ENCODE data around the gene ZNF239.
A peak's percentile ranks its signal among the peaks of the same experiment; 100 is the strongest.
"Not testable (repeated sequence)": the region's sequence is repeated elsewhere in the genome, so short reads cannot be mapped to it uniquely, and the experiment has no call there.

The ZNF239 gene

DNA sequence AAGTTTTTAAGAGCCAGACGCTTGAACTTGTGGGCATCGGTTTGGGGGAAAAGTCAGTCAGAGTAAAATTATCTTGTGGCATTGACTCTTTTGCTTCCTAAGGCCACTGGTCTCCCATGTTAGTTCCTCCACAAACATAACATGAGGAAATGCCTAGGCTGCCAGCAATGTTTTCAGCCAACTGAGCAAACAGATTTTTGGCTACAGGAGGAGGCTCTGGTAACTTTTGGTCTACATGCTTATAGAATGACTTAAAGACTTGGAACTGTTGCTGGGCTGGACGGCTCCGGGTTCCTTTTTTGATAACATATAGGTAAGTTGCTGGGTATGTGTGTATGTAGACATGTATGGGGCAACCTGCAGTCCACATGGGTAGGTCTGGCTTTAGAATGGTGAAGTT is 9.6 kb upstream of the ZNF239 start:
- DNase-seq (ENCODE audit: low spot score) (no peak), FAIRE-seq (no peak)

DNA sequence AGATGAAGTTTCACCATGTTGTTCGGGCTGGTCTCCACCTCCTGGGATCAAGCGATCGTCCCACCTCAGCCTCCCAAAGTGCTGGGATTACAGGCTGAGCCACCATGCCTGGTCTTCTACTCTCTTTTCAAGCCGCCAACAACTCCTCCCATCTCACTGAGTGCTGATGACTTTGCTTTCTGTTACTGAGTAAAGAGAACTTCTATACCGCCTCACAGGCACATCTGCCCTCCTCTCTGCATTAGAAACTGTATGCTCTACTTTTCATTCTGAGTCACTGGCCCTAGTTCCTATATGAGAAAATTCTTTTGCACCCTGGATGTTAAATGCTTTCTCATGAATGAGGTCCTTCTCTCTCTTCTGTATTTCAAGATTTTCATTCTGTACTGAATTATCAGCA is 2.2 kb upstream of the ZNF239 start:
- FAIRE-seq = no peak
- DNase-seq (ENCODE audit: low spot score) = no peak

GRCh38 chr10:43576062-43576461 is 1.6 kb upstream of the ZNF239 start:
- FAIRE-seq (peak; percentile 17), DNase-seq (ENCODE audit: low spot score) (no peak)

GRCh38 chr10:43574906-43575305 is 490 bp upstream of the ZNF239 start:
- peak; percentile 83 for FAIRE-seq
- DNase-seq (ENCODE audit: low spot score) = no peak

DNA sequence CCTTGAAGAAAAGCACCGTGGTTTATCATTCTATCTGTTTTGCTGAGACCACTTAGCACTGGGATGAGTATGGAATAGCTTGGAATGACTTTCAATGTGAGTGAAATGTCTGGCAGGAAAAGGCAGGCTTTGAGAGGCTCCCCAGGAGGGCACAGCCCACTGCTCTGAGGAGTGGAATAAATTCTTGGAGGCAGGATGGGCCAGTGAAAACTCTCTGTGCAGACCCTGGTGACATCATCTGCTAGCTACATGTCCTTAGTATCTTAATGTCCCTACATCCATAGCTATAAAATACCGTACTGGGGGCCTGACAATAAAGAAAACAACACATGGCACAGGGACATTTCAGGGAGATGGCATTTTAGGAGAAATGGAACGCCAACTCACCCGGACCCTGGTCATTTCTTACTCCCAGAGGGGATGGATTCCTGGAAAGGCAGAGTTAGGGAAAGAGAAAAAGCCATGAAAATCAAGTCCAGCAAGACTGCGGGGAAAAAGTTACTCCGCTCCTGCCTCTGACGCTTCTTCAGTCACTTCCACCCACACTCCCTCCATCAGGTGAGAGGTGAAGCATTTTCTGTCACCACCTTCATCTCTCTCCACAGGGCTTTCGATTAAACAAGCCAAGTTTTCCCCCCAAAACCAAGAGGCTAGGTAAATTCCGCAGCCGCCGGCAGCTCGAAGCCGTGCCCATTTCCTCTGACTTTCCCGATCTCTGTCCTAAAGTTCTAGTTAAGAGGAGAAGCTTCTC is 991 bp downstream of the ZNF239 start:
- FAIRE-seq (no peak), DNase-seq (ENCODE audit: low spot score) (peak; percentile 18)

DNA sequence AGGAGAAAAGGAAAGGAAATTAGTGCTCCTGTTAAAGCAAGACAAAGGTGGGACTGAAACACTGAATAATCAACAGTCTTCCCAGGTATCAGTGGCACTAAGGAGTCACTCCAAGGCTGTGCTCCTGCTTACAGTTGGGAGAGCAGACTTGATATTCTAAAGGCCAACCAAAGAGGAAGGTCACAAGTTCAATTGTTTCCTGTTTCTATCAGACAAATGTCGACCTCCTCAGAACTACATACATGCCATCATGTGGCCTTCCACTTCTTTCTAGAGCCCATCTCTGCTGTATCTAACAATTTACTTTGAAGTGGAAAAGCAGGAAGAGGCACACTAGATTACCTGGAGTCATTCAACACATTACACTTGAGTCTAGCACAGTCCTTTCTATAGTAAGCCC is 3.4 kb downstream of the ZNF239 start:
- FAIRE-seq (no peak), DNase-seq (ENCODE audit: low spot score) (no peak)

DNA sequence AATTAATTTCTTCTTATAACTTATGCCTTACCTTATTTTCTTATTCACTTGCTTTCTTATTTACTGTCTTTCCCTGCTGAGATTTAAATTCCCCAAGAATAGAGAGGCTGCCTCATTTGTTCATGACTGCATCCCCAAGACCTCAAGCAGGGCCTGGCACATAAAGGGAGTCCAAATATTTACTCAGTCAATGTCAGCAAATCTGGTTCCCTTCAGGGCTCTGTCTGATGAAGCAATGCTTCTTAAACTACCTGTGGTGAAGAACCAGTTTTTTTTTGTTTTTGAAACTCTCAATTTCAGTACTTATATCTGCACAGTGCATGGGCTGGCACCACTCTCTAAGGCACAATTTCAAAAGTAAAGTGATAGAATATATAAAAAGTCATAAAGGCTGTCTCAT is 4.7 kb downstream of the ZNF239 start:
- FAIRE-seq = no peak
- DNase-seq (ENCODE audit: low spot score) = no peak

GRCh38 chr10:43557214-43557613 is 17.2 kb downstream of the ZNF239 start:
- no peak for FAIRE-seq
- no peak for DNase-seq (ENCODE audit: low spot score)

GRCh38 chr10:43543746-43544145 is 30.7 kb downstream of the ZNF239 start:
- FAIRE-seq; DNase-seq (ENCODE audit: low spot score): not testable (repeated sequence)

DNA sequence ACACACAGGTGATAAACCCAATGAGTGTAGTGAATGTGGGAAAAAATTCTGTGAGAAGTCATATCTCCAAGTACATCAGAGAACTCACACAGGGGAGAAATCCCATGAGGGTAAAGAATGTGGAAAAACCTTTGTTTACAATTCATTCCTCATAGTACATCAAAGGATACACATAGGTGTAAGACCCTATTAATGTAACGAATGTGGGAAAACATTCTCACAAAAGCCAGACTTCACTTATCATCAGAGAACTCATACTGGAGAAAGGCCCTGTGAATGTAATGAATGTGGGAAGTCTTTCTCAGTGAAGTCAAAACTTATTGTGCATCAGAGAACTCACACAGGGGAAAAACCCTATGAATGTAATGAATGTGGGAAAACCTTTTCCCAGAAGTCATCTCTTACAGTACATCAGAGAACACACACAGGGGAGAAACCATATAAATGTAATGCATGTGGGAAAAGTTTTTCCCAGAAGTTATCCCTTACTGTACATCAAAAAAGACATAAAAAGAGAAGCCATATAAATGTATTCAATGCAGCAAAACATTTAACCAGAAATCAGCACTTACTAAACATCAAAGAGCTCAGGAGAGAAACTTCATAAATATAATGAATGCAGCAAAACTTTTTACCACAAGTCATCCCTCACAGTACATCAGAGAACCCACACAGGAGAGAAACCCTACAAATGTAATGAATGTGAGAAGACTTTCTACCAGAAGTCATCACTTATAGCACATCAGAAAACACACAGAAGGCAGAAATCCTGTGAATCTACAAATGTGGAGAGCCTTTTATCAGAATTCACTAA is 49.8 kb downstream of the ZNF239 start:
- no peak for FAIRE-seq

More for the DNA sequence above, 49.8 kb downstream of the ZNF239 start:
- DNase-seq (ENCODE audit: low spot score) = no peak
